Neural crest cell (in vitro differentiated cells): ENCODE measurements around the gene KCNAB2. TPM values are rescaled to one million over a fixed set of nuclear protein-coding genes. Genes with fewer than 3 reads are reported as not detected.

Experiments used
- DNase-seq: peaks from one replicate; pipeline ENCODE4 v3.0.0; 2021; ENCODE audit warnings: low read depth, mixed read lengths, low spot score
- H3K27ac Mint-ChIP-seq: one replicate; pipeline ENCODE4 v1.8.0; 2021; ENCODE audit warnings: mild to moderate bottlenecking, mixed read lengths; ENCODE audit not compliant: unreplicated experiment
- H3K27me3 Mint-ChIP-seq: 2 replicates; pipeline ENCODE4 v1.8.0; 2021; ENCODE audit warnings: low read depth, mild to moderate bottlenecking, mixed read lengths
- H3K36me3 Mint-ChIP-seq: 2 replicates; pipeline ENCODE4 v1.8.0; 2021; ENCODE audit warnings: low read depth, mild to moderate bottlenecking, mixed read lengths
- H3K4me1 Mint-ChIP-seq: 2 replicates; pipeline ENCODE4 v1.8.0; 2021; ENCODE audit warnings: mixed read lengths
- H3K4me3 Mint-ChIP-seq: one replicate; pipeline ENCODE4 v1.8.0; 2021; ENCODE audit warnings: mild to moderate bottlenecking, mixed read lengths
- H3K9me3 Mint-ChIP-seq: 2 replicates; pipeline ENCODE4 v1.8.0; 2021; ENCODE audit warnings: mixed read lengths
- total RNA-seq: library from RNA; stranded (reverse); gene quantifications from 2 replicates; pipeline ENCODE4 v1.2.1, GENCODE V29; 2021
- TF ChIP-seq, protein P1 (sequence below): fragments of 200-600 bp; sonication (generic); conservative IDR thresholded peaks from 2 replicates; pipeline ENCODE4 v1.5.0; 2021; ENCODE audit warnings: antibody characterized with exemption, mild to moderate bottlenecking

The KCNAB2 gene
- total RNA-seq, 1 donor from 2014 or later: 8.3 TPM

GRCh38 chr1:6103111-6103853 is 57.6 kb downstream of the KCNAB2 start:
- Mint-ChIP-seq H3K4me3 (no peak overlapping the region), H3K9me3 (no peaks in the 10 kb centered on the region), H3K27ac (no peak overlapping the region), H3K36me3 (no peaks in the 10 kb centered on the region), H3K4me1 (peaks cover 5% of the 10 kb centered on the region), H3K27me3 (peaks cover 3% of the 10 kb centered on the region)
- no peak for DNase-seq
- TF ChIP-seq, protein P1, sequence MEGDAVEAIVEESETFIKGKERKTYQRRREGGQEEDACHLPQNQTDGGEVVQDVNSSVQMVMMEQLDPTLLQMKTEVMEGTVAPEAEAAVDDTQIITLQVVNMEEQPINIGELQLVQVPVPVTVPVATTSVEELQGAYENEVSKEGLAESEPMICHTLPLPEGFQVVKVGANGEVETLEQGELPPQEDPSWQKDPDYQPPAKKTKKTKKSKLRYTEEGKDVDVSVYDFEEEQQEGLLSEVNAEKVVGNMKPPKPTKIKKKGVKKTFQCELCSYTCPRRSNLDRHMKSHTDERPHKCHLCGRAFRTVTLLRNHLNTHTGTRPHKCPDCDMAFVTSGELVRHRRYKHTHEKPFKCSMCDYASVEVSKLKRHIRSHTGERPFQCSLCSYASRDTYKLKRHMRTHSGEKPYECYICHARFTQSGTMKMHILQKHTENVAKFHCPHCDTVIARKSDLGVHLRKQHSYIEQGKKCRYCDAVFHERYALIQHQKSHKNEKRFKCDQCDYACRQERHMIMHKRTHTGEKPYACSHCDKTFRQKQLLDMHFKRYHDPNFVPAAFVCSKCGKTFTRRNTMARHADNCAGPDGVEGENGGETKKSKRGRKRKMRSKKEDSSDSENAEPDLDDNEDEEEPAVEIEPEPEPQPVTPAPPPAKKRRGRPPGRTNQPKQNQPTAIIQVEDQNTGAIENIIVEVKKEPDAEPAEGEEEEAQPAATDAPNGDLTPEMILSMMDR: no peak

- DNase-seq: no peak
- TF ChIP-seq, protein P1: no peak
- Mint-ChIP-seq H3K4me1 (peaks cover 5% of the 10 kb centered on the region), H3K4me3 (no peak overlapping the region), H3K27me3 (peaks cover 5% of the 10 kb centered on the region), H3K9me3 (no peaks in the 10 kb centered on the region), H3K36me3 (no peaks in the 10 kb centered on the region), H3K27ac (no peak overlapping the region)
Measured at GRCh38 chr1:6103854-6104530, 58.3 kb downstream of the KCNAB2 start.

GRCh38 chr1:6104631-6105030 is 58.9 kb downstream of the KCNAB2 start:
- Mint-ChIP-seq H3K4me1 (peaks cover 5% of the 10 kb centered on the region), H3K36me3 (no peaks in the 10 kb centered on the region), H3K9me3 (no peaks in the 10 kb centered on the region), H3K4me3 (no peak overlapping the region), H3K27ac (no peak overlapping the region), H3K27me3 (peaks cover 5% of the 10 kb centered on the region)
- TF ChIP-seq, protein P1: no peak
- no peak for DNase-seq

GRCh38 chr1:6105218-6105679 is 59.6 kb downstream of the KCNAB2 start:
- Mint-ChIP-seq H3K27ac (no peak overlapping the region), H3K4me1 (peaks cover 5% of the 10 kb centered on the region)
- DNase-seq: no peak

DNA sequence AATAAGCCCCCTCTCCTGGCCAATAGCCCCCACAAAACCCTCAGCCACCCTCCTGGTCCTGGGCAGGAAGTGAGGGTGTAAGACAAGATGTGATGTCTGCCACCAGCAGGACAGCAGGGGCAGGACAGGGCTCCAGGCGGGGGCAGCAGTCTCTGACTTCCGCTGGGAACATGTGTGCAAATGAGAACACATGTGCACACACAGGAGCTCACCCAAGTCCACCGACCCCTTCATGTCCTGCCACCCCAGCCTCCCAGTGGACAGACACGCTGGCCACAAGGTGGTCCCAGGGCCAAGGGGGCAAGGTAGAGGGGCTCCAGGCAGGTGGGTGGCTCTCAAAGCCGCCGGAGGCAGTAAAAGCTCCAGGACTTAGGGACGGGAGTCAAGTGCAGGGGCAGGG is 60.1 kb downstream of the KCNAB2 start:
- Mint-ChIP-seq H3K4me3 (no peak overlapping the region), H3K4me1 (peaks cover 4% of the 10 kb centered on the region), H3K36me3 (no peaks in the 10 kb centered on the region), H3K27ac (no peak overlapping the region), H3K9me3 (no peaks in the 10 kb centered on the region), H3K27me3 (peaks cover 5% of the 10 kb centered on the region)
- TF ChIP-seq, protein P1: no peak
- DNase-seq: no peak

More at GRCh38 chr1:6105218-6105679, 59.6 kb downstream of the KCNAB2 start:
- TF ChIP-seq, protein P1: no peak
- Mint-ChIP-seq H3K36me3 (no peaks in the 10 kb centered on the region), H3K4me3 (no peak overlapping the region), H3K27me3 (peaks cover 5% of the 10 kb centered on the region), H3K9me3 (no peaks in the 10 kb centered on the region)
